Measurements from ENCODE around the gene THAP12.

Gene THAP12

DNA sequence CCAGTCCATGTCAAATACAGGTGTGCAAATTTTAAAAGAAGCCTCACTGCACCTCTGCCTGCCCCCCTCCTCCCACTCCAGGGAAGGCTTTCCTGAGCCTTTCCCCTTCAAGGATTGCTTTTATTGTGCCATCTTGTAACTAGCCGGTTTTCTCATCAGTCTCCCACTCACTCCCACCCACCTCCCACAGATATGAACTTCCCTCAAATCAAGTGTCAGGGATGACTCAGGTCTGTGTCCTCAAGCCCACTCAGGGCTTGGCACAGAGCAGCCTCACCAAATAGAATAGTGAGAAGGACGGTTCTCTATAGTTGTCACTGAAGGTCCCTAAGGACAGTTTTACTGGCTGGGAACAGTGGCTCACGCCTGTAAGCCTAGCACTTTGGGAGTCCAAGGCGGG, 43.0 kb downstream of the THAP12 start:
- Histone ChIP-seq H3K9ac (ENCODE audit: low read depth, low read length, poor library complexity, severe bottlenecking) (no peak overlapping the region), H3K79me2 (ENCODE audit: insufficient read depth, low read length) (no peaks in the 10 kb centered on the region), H3K4me3 (ENCODE audit: low read length, poor library complexity, severe bottlenecking) (no peak overlapping the region), H3K9me3 (ENCODE audit: insufficient read depth, low read depth, low read length) (peaks cover 6% of the 10 kb centered on the region; the same call in 1 of the 2 replicates), H3K4me2 (ENCODE audit: low read depth, low read length, poor library complexity, severe bottlenecking) (no peak overlapping the region), H3K36me3 (ENCODE audit: insufficient read depth, low read length) (no peaks in the 10 kb centered on the region), H3K9me2 (replicated peaks; ENCODE audit: low read depth, low read length) (no peaks in the 10 kb centered on the region), H3K4me1 (ENCODE audit: insufficient read depth, low read length, poor library complexity, severe bottlenecking) (peaks cover 16% of the 10 kb centered on the region), H3F3A (ENCODE audit: low read depth) (0 out of 2 replicates have a peak, but pooled peaks cover 2% of the 10 kb centered on the region), H4K20me1 (ENCODE audit: insufficient read depth, low read length, poor library complexity, severe bottlenecking) (no peaks in the 10 kb centered on the region), H2AFZ (ENCODE audit: low read length) (no peak overlapping the region), H3K27me3 (ENCODE audit: insufficient read depth, low read length, poor library complexity, severe bottlenecking) (no peaks in the 10 kb centered on the region)
- TF ChIP-seq, protein P1, sequence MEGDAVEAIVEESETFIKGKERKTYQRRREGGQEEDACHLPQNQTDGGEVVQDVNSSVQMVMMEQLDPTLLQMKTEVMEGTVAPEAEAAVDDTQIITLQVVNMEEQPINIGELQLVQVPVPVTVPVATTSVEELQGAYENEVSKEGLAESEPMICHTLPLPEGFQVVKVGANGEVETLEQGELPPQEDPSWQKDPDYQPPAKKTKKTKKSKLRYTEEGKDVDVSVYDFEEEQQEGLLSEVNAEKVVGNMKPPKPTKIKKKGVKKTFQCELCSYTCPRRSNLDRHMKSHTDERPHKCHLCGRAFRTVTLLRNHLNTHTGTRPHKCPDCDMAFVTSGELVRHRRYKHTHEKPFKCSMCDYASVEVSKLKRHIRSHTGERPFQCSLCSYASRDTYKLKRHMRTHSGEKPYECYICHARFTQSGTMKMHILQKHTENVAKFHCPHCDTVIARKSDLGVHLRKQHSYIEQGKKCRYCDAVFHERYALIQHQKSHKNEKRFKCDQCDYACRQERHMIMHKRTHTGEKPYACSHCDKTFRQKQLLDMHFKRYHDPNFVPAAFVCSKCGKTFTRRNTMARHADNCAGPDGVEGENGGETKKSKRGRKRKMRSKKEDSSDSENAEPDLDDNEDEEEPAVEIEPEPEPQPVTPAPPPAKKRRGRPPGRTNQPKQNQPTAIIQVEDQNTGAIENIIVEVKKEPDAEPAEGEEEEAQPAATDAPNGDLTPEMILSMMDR (conservative IDR thresholded peaks at IDR 0.05; ENCODE audit: low read length) = no peak
- no peak for TF ChIP-seq EZH2phosphoT487 (IDR thresholded peaks at IDR 0.05; ENCODE audit: borderline replicate concordance)

DNA sequence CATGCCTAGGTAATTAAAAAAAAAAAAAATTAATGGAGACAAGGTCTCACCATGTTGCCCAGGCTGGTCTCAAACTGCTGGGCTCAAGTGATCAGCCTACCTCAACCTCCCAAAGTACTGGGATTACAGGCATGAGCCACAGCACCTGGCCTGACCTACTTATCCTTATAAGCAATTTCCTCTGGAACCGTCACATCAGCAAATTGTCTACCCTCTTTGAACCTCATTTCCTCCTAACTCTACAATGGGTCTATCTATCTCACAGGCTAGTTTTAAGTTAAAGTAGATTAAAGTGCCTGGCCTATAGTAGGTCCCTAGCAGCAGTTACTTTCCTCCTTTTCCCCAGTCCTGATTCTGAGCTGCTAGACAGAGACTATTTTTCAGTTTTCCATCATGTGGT, 43.5 kb downstream of the THAP12 start:
- no peak overlapping the region for H3K9ac ChIP-seq (ENCODE audit: low read depth, low read length, poor library complexity, severe bottlenecking)
- H2AFZ ChIP-seq (ENCODE audit: low read length) = no peak overlapping the region
- H3K4me3 ChIP-seq (ENCODE audit: low read length, poor library complexity, severe bottlenecking) = no peak overlapping the region
- H3K79me2 ChIP-seq (ENCODE audit: insufficient read depth, low read length) = no peaks in the 10 kb centered on the region
- TF ChIP-seq, protein P1 (conservative IDR thresholded peaks at IDR 0.05; ENCODE audit: low read length) = no peak
- TF ChIP-seq EZH2phosphoT487 (IDR thresholded peaks at IDR 0.05; ENCODE audit: borderline replicate concordance) = no peak
- H3K9me2 ChIP-seq (replicated peaks; ENCODE audit: low read depth, low read length) = no peaks in the 10 kb centered on the region
- no peaks in the 10 kb centered on the region for H3K27me3 ChIP-seq (ENCODE audit: insufficient read depth, low read length, poor library complexity, severe bottlenecking)
- H3K4me2 ChIP-seq (ENCODE audit: low read depth, low read length, poor library complexity, severe bottlenecking) = no peak overlapping the region
- H4K20me1 ChIP-seq (ENCODE audit: insufficient read depth, low read length, poor library complexity, severe bottlenecking) = no peaks in the 10 kb centered on the region
- 0 out of 2 replicates have a peak, but pooled peaks cover 2% of the 10 kb centered on the region for H3F3A ChIP-seq (ENCODE audit: low read depth)
- H3K9me3 ChIP-seq (ENCODE audit: insufficient read depth, low read depth, low read length) = peaks cover 6% of the 10 kb centered on the region; the same call in 1 of the 2 replicates
- H3K4me1 ChIP-seq (ENCODE audit: insufficient read depth, low read length, poor library complexity, severe bottlenecking) = peaks cover 16% of the 10 kb centered on the region
- no peaks in the 10 kb centered on the region for H3K36me3 ChIP-seq (ENCODE audit: insufficient read depth, low read length)

DNA sequence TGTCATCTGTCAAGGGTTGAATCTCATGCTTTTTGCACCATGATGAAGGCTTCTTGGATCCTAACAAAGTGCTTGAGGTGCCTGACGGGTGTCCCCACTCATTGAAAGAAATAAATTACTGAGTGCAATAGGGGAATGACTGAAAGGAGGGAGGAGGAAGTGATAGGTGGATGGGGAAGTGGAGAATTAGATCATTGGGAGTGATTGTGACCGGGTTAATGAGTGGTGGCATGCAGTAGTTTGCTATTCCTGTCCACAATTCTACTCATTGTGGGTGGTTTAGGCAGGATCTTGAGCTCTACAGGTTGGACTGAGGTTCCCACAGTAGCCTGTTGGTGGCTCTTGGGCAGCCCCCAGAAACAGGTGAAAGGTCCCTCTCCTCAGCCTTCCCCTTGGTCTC, 44.3 kb downstream of the THAP12 start:
- H3K4me2 ChIP-seq (ENCODE audit: low read depth, low read length, poor library complexity, severe bottlenecking) = no peak overlapping the region
- TF ChIP-seq, protein P1 (conservative IDR thresholded peaks at IDR 0.05; ENCODE audit: low read length) = no peak
- TF ChIP-seq EZH2phosphoT487 (IDR thresholded peaks at IDR 0.05; ENCODE audit: borderline replicate concordance) = no peak

More for the DNA sequence above, 44.3 kb downstream of the THAP12 start:
- 0 out of 2 replicates have a peak, but pooled peaks cover 2% of the 10 kb centered on the region for H3F3A ChIP-seq (ENCODE audit: low read depth)
- no peak overlapping the region for H3K4me3 ChIP-seq (ENCODE audit: low read length, poor library complexity, severe bottlenecking)
- H3K4me1 ChIP-seq (ENCODE audit: insufficient read depth, low read length, poor library complexity, severe bottlenecking) = peaks cover 16% of the 10 kb centered on the region
- H3K36me3 ChIP-seq (ENCODE audit: insufficient read depth, low read length) = no peaks in the 10 kb centered on the region
- no peaks in the 10 kb centered on the region for H3K9me2 ChIP-seq (replicated peaks; ENCODE audit: low read depth, low read length)
- H2AFZ ChIP-seq (ENCODE audit: low read length) = no peak overlapping the region
- no peak overlapping the region for H3K9ac ChIP-seq (ENCODE audit: low read depth, low read length, poor library complexity, severe bottlenecking)
- no peaks in the 10 kb centered on the region for H3K79me2 ChIP-seq (ENCODE audit: insufficient read depth, low read length)
- H3K9me3 ChIP-seq (ENCODE audit: insufficient read depth, low read depth, low read length) = peaks cover 6% of the 10 kb centered on the region; the same call in 1 of the 2 replicates
- no peaks in the 10 kb centered on the region for H3K27me3 ChIP-seq (ENCODE audit: insufficient read depth, low read length, poor library complexity, severe bottlenecking)
- no peaks in the 10 kb centered on the region for H4K20me1 ChIP-seq (ENCODE audit: insufficient read depth, low read length, poor library complexity, severe bottlenecking)
